HG03135 (cell line): ENCODE results near the gene PLEKHA6.
"Not testable (repeated sequence)": the region's sequence is repeated elsewhere in the genome, so short reads cannot be mapped to it uniquely, and the experiment has no call there.

ENCODE experiments used
- ATAC-seq: cut with Tn5 transposase; IDR thresholded peaks from one replicate; pipeline ENCODE4 v1.9.1; 2021; ENCODE audit warnings: mild to moderate bottlenecking, moderate library complexity; ENCODE audit not compliant: unreplicated experiment

PLEKHA6 gene

DNA sequence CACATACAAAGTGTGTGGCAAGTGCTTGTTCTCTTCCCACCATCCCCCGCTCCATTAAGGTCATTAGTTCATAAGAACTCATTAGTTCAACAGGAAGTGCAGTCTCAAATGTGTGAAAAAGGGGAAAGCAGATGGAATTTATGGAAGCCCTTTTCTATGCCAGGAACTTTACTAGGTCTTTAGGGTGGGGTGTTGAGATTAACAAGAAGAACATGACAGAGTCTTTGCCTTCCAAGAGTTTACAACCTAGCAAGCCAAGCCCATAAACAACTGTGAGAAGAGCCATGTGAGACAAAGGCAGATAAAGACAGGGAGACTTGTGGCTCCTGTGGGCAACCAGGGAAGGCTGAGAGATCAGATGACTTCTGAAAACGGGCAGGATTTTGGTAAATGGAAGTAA, 21.4 kb downstream of the PLEKHA6 start:
- no peak for ATAC-seq

GRCh38 chr1:204337583-204337982, 22.1 kb downstream of the PLEKHA6 start:
- no peak for ATAC-seq

DNA sequence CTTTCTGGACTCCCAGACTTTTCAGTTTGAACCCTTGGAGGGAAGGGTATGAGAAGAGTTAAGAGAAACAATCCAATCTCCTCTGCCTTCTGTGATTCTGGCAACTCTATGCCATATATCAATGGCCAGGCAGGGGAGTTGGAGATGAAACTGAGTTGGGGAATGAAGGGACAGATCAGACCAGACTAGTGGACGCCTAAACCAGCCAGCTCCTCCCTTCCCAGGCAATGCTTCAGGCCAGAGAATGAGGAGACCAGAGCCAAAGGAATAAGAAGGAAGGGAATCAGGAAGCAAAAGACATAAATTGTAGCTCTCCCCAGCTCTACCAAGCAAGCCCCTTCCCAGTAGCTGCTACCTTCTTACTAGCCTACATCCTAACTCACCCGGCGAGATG, 22.7 kb downstream of the PLEKHA6 start:
- ATAC-seq, result no peak

GRCh38 chr1:204336421-204337035, 23.2 kb downstream of the PLEKHA6 start:
- no peak for ATAC-seq

GRCh38 chr1:204335533-204335932, 24.2 kb downstream of the PLEKHA6 start:
- ATAC-seq, result no peak

DNA sequence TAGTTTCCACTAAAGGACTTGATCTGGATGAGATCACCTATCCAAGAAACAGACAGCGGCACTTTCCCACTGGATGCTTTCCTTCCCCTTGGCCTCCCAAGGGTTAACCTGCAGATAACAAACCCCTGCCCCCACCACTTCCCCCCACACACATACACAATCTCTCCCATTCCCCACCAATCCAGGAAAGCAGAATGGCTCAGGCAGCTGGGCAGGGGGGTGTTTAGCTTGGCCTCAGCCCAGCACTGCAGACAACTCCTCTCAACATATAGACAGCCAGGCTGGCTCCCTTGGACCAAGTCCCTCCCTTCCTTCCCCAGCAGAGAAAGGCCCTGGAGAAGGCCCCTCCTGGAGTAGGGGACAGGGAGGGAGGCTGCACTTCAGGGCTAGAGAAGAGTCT, 24.6 kb downstream of the PLEKHA6 start:
- no peak for ATAC-seq

GRCh38 chr1:204334455-204334854, 25.3 kb downstream of the PLEKHA6 start:
- no peak for ATAC-seq

- no peak for ATAC-seq
Observed at GRCh38 chr1:204333427-204333826, 26.3 kb downstream of the PLEKHA6 start.

GRCh38 chr1:204331847-204332487, 27.8 kb downstream of the PLEKHA6 start:
- no peak for ATAC-seq

- no peak for ATAC-seq
Observed at GRCh38 chr1:204331275-204331674, 28.5 kb downstream of the PLEKHA6 start.

DNA sequence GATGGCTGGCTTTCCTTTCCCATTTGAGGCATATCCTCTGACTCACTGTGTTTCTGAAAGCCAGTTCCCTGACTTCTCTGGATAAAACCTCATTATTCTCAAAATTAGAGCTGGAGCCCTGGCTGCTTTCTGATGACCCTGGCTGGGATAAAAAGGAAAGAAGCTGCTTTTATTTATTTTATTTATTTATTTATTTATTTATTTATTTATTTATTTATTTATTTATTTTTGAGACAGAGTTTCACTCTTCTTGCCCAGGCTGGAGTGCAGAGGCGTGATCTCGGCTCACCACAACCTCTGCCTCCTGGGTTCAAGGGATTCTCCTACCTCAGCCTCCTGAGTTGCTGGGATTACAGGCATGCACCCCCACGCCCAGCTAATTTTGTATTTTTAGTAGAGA, 31.9 kb downstream of the PLEKHA6 start:
- ATAC-seq, result not testable (repeated sequence)

DNA sequence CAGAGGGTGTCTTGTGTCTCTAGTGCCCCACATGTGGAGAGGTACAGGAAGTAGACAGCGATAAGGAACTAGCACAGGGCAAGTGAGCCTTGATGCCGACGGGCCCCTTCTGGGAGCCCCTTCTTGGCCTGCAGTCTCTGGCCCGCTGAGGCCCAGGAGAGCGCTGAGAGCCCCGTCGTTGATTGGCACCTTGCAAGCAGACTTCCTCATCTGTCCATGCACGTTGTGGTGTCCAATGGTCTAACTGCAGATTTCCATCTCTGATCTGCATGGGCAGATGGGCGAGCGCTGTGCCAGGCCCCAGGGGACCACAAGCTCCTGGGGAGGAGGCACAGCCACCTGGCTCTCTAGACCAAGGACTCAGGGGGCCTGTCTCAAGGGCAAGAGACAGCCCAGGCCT, 32.4 kb downstream of the PLEKHA6 start:
- no peak for ATAC-seq

- no peak for ATAC-seq
Observed at GRCh38 chr1:204326771-204327300, 32.9 kb downstream of the PLEKHA6 start.

DNA sequence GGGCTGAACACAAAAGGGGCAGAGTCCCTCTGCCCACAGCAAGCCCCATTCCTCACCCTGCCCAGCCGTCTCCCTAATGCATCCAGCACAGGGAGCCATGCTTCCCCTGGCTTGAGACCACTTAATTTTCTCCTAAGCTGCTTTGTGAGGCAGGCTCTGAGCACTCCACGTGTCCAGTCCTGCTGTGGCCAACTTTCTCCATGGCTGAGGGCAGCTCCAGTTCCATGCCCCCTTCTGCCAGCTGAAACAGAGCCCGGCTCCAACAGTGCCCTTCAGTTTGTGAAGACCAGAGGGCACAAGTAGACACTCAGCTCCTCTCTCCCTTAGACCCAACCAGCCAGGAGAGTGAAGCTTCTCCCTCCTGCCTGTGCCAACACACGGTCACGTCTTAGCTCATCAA, 33.8 kb downstream of the PLEKHA6 start:
- ATAC-seq, result no peak

GRCh38 chr1:204323887-204324286, 35.8 kb downstream of the PLEKHA6 start:
- ATAC-seq, result no peak

DNA sequence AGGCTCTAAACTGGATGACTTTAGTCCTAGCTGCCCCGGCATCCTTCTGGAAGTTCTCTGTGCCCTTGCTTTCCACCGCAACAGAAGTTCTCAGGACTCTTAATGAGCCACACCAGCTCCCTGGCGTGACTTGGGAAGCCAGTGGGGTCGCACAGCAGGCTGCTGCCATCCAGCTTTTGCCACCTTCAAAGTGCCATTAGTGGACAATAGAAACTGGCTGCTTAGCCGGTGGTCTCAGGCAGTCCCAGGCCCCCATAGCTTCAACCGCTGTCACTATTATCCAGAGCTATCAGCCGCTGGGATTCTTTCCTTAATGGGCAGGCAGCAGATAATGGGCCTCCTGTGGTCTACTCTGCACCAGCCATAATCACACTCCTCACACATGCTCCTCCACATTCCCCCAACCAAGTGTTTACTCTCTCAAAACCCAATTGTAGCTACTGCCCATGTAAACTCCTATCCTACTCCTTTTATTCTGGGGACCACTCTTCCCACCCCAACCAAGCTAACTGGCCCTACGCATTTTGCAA, 37.3 kb downstream of the PLEKHA6 start:
- ATAC-seq, result no peak

GRCh38 chr1:204321665-204322064, 38.1 kb downstream of the PLEKHA6 start:
- ATAC-seq, result no peak

GRCh38 chr1:204321051-204321450, 38.7 kb downstream of the PLEKHA6 start:
- ATAC-seq, result no peak

- no peak for ATAC-seq
Observed at GRCh38 chr1:204320382-204320804, 39.3 kb downstream of the PLEKHA6 start.

- ATAC-seq, result no peak
Observed at GRCh38 chr1:204319462-204319861, 40.3 kb downstream of the PLEKHA6 start.

- ATAC-seq, result no peak
Observed at GRCh38 chr1:204319027-204319426, 40.7 kb downstream of the PLEKHA6 start.

DNA sequence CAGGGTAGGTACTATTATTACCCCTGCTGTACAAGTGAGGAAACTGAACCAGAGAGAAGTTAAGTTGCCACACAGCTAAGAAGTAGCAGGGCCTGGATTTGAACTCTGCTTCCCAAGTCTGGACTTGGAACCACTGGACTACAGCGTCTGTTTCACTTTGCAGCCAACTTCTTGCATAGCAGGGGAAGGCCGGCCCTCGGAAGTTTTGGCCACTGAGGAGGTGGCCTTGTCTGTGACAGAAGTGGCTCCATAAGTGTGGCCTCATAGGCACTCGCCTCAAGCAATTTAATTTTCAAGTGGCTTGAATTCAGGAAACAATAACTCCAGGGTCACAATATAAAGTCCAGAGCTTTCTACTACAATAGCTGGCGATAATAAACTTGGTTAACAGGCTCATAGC, 41.4 kb downstream of the PLEKHA6 start:
- ATAC-seq, result no peak
